HG02840 (cell line): ENCODE results near the gene FBXO17.

ENCODE experiments used
- ATAC-seq: cut with Tn5 transposase; IDR thresholded peaks from one replicate; pipeline ENCODE4 v1.9.1; 2021; ENCODE audit warnings: mild to moderate bottlenecking, moderate library complexity, moderate number of reproducible peaks; ENCODE audit not compliant: unreplicated experiment, low FRiP score

The FBXO17 gene

GRCh38 chr19:38894968-38895367 lies 80.6 kb downstream of the FBXO17 start:
- ATAC-seq = no peak

DNA sequence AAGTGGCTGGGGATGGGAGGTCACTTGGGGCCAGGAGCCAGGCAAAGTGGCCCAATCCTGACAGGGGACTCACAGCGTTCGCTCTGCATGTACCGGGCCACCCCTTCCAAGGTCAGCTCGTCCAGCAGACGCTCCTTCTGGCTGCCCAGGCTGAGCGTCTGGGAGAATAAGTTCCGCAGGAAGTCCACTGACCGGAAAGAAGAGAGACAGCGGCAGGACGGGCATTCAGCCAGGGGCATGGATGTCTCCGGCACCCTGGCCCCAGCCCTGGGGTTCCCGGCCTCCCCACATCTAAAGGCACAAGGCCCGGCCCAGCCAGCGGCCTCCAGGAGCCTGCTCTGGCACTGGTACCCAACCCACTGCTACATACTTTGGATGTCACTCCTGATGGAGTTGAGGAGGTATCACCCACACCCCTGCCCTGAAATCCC lies 82.2 kb downstream of the FBXO17 start:
- ATAC-seq = no peak

GRCh38 chr19:38892841-38893240 lies 82.7 kb downstream of the FBXO17 start:
- no peak for ATAC-seq

DNA sequence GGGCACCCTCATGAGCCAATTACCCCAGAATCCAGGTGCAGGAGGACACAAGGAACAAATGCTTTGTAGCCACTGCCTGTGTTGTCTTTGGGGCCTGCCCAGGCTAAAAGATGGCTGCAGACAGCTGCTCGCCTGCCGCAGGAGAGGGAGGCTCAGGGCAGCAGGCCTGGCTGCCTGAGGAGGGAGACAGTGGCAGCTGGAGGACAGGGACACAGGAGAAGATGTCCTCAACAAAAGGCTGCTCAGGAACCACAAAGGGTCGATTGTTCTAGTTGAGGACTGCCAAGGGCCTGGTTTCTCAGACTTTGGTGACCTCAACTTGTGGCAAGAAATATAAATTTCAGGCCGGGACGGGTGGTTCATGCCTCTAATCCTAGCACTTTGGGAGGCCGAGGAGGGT lies 83.8 kb downstream of the FBXO17 start:
- ATAC-seq = no peak
